Activated CD8-positive, alpha-beta memory T cell treated with anti-CD3 and anti-CD28 coated beads for 24 hours (primary cell): ENCODE data around the gene POPDC3.
"Not testable (repeated sequence)": the region's sequence is repeated elsewhere in the genome, so short reads cannot be mapped to it uniquely, and the experiment has no call there.

ENCODE experiments used
- DNase-seq: peaks from one replicate; pipeline ENCODE4 v3.0.0-alpha.2; 2020

POPDC3 gene

DNA sequence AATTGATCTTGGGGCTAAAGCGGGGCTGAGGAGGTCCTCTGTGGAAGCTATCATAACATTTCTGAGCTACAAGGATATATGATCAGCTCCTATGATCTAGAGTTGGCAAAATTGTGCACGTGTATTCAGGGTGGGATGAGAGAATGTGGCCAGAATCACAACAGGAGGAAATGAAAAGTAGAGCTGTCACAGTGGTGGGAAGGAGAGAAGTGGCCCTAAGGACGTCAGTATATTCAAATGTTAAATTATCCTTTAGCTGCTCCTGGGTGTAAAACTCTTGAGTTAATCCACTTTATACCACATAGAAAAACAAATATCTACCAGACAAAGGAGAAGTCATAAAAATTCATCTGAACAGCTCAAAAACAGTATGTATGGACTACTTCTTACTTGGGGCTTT is 14.8 kb upstream of the POPDC3 start:
- no peak for DNase-seq

DNA sequence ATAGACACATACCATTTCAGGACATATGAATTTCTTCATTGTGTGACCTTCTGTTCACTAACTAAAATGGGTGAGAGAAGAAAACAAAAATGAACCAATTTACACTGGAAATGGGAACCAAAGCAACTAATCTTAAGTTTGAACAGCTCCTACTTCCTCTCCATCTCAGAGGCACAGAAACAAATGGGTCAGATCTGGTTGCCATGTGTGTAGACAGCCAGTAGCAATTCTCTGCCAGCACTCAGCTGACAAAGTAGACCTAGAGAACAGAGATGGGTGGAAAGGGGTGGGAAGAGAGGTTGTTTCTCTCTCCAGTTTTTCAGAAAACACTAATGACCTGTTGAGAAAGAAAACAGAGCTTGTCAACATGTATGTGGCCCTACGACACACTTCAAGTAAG is 14.3 kb upstream of the POPDC3 start:
- no peak for DNase-seq

DNA sequence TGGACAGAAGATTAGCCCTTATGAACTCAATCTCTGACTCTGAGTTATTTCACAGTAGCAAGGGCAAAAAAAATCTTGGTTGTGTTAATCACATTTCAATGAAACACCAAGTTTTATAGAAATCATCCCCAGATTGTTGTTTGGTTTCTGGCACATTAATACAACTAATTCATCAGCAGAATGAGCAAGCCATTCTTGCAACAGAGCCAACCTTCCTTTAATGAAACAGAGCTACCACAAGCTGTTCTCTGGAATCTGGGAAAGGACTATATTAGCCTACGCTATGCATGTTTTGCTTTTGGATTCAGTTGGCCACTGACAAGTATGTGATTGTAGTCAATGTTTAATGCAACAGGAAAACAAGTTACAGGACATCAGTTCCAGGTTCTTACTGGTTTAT is 13.8 kb upstream of the POPDC3 start:
- no peak for DNase-seq

DNA sequence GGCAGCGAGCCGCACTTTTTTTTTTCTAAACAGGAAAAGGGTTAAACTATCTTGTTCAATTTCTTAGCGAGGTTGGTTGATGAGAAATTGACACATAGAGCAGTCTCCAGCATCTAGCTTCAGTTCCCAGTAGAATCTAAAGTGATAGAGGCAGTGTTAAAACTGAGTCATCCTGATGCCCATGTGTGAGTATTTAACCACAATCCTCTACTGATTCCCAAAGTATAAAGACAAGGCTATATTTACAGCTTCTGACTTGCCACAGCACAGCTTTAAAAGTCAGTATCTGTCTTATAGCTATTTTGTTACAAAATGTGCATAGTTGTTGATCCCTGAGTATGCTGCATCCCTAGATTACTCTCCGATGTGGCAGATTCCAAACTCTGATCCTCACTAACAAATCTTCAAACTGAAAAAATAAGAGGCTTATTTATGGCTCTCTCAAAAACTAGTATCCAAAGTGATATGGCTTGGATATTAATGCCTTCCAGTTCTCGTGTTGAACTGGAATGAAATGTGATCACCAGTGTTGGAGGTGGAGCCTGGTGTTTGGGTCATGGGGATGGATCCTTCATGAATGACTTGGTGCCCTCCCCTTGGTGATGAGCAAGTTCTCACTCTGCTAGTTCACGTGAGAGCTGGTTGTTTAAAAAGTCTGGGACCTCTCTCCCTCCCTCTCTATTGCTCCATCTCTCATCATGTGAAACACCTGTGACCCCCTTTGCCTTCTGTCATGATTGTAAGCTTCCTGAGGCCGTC is 13.1 kb upstream of the POPDC3 start:
- no peak for DNase-seq

DNA sequence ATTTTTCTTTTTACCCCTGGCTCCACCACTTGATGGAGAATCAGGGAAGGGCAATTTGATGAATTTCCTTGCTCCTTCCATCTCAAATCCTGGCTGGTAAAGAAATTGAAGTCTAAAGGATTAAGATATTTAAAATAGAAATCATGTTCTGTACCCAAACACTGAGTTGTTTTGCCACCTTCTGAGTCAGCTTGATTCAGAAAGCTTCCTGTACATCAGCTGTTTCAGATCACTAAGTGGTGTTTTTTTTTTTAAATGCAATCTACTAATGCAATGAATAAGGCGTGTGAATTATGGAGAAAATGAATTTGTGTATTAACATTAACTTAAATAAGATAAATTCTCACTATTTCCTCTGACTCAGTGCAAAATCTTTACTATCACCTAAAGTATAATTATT is 11.5 kb upstream of the POPDC3 start:
- DNase-seq, result no peak

DNA sequence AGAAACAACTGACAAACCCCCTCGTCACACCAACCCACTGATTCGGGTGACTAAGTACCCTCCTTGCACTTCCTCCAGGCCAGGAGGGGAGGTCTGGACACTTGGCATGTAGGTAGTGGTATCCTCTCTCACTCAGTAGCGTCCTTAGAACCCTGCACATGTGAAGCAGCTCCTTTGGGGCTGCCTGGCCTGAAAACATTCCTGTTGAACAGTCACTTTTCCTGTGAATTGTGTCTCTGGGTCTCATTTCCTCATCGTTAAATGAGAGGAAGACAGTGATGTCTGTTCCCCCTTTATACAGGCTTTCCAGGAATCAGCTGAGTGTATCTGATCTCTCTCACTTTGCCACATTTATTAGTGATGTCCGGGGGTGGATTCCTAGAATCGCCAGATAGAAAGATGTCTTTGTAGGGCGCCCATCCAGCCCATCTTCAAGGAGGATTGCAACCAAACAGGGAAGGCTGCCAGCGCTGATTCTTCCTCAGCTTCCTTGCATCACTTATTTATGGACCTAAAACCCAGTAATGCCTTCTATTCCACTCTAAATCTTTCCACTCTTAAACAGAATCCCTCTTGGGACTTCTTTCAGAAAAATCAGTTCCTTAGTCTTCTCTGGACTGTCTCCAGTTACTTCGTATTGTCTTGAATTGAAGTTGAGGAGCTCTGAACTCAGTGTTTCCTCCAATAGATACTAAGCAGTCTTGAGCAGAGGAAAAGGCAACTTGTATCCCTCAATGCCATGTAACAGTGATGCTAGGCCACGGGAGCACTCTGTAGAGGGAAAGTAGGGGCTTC is 9.4 kb upstream of the POPDC3 start:
- no peak for DNase-seq

DNA sequence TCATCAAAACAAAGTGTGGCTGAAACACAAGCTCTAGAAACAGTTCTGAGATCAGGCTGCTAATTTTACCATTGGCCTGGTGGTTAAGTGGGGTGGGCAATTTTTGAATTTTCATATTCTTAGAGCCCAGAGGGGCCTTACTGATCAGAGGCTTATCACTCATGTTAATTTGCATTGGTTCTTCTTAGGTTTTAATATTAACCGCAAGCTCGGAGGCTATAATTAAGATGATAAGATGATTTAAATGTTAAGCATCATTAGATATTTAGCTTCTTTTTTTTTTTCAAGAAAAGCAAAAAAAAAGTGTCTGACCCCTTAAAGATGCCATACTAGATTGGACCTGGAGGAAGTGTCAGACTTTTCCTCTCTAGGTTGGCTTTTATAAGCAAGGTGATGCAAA is 8.4 kb upstream of the POPDC3 start:
- DNase-seq, result no peak

DNA sequence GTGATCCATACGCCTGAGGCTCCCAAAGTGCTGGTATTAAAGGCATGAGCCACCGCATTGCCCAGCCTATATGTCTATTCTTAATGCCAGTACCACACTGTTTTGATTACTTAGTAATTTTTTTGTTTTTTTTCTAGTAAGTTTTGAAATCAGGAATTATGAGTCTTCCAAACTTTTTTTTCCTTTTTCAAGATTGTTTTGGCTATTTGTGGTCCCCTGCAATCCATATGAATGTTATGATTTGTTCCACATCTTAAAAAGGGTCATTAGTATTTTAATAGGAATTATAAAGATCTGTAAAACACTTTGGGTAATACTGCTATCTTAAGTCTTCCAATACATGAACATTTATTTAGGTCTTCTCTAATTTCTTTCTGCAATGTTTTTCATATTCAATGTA is 6.8 kb upstream of the POPDC3 start:
- no peak for DNase-seq

DNA sequence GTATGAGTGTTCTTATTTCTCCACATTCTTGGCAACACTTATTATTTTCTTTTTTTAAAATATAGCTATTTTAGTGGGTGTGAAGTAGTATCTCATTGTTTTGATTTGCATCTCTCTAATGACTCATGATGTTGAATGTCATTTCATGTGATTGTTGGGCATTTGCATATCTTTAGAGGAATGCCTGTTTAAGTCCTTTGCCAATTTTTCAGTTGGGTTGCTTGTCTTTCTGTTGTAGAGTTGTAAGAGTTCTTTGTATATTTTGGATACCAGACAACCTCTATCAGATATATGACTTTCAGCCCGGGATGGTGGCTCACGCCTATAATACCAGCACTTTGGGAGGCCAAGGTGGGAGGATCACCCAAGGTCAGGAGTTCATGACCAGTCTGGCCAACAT is 5.1 kb upstream of the POPDC3 start:
- no peak for DNase-seq

DNA sequence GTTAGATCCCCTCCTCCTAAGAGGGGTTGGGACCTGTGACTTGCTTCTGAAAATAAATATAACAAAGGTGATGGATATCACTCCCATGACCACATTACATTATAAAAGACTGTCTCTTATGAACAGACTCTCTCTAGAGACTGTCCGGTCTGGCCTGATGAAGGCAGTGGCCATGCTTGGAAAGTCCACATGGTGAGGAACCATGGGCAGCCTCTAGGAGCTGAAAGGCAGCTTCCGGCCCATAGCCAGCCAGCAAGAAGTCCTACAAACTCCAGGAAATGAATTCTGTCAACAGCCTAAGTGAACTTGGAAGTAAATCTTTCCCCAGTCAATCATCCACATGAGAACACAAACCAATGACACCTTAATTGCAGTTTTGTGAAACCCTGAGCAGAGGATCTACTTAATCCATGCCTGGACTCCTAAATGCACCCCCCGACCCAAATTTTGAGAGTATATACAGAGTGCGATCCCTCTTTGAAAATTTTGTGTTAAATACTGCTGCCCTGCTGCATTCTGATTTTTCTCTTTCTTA is 2.2 kb upstream of the POPDC3 start:
- DNase-seq, result no peak

DNA sequence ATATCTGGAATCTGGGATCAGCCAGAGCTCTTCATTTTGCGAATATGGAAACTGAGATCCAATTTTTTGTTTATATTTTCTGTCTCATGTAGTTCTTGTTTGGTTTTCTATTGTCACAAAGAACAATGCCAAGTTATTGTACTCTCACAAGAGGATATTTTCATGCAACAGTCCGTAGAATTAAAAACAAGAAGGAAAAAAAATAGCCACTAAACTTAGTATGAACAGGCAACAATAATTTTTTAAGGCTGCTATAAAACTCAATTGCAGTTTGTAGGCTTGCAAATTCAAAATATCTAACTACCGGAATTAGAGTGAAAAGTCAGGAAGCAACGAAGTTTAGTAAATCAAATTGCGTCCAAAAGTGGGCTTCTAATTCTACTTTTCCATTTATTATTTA is 1.2 kb downstream of the POPDC3 start:
- no peak for DNase-seq

DNA sequence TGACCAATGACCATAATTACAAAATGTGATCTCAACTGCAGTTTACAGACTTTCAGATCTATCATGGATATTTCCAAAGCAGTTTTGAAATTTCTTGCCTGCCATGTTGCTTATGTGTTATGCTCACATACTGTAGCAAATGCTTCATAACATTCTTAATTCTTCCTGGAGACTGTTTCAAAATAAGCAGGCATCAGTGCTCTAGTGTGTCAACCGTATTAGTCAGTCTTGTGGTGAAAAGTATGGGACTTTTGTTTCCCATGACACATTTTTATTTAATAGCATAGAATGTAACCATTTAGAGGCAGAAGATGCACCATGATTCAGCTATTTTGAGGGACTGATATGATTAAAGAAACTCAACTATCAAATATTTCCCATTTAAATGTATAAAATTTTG is 1.7 kb downstream of the POPDC3 start:
- no peak for DNase-seq

DNA sequence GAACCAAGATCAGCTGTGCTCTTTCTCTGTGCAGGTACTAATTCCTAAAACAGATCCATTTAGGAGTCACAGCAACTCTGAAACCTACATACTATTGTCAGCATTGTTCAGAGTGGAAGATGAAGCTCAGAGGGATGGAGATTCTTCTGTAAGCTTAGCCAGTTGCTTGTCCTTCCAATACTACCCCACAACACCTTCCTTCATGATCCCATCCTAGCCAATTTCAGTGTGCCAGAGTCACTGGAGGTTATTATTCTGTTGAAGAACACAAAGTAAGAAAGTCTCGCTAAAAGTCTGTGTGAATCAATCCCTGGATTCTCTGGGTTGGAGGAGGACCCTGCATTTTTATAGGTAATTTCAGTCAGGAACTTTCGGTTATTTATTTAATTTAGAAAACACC is 2.3 kb downstream of the POPDC3 start:
- DNase-seq, result no peak

DNA sequence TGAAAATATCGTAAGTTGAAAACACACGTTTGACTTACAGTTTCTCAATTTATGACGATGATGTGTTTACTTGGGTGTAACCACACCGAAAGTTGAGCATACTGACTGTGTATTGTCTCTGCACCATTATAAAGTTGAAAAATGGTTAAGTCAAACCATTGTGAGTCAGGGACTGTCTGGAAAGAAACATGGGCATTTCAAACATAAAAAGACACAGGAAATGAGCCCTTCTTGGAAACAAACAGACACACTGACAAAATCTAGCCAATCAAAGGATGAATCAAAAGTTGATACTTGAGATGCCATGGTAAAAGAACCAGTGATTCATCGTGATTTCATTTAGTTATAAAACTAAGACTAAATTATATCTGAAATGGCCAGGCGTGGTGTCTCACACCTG is 5.3 kb downstream of the POPDC3 start:
- DNase-seq, result no peak

DNA sequence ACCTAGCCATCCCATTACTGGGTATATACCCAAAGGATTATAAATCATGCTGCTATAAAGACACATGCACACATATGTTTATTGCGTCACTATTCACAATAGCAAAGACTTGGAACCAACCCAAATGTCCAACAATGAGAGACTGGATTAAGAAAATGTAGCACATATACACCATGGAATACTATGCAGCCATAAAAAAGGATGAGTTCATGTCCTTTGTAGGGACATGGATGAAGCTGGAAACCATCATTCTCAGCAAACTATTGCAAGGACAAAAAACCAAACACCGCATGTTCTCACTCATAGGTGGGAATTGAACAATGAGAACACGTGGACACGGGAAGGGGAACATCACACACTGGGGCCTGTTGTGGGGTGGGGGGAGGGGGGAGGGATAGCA is 7.3 kb downstream of the POPDC3 start:
- DNase-seq, result not testable (repeated sequence)

DNA sequence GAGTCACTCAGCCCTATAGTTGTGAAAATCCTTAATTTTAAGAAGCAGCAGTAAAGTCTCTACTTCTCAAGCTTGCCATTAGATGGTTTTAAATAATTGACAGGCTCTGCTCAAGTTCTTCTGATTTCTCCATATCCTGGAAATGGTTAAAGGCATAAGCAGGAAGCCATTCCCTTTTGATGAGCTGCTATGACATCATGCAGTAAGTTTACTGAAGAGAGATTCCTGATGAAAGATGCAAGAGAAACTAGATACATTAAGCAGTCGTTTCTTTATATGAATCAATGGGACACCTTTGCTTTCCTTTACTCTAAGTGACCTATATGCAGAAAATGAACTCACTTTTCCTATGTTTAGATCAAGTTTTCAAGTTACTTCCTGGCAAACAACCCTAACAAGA is 9.8 kb downstream of the POPDC3 start:
- DNase-seq, result no peak

DNA sequence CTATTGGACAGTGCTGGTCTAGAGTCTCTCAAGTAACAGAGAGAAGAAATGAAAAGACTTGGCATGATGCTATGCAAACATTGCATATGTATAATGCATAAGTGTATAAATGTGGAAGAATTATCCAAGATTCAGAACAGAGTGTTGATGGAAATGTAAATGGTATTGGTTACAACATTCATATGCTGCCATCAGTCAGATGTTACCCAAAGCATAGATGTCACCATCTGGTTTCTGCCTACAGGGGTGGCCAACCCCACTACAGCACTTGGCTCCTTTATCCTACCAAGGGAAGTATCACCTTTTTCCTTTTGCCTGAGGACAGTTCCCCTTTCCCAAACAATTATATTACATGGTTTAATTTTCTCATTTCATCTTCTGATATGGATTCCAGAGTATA is 11.9 kb downstream of the POPDC3 start:
- no peak for DNase-seq

DNA sequence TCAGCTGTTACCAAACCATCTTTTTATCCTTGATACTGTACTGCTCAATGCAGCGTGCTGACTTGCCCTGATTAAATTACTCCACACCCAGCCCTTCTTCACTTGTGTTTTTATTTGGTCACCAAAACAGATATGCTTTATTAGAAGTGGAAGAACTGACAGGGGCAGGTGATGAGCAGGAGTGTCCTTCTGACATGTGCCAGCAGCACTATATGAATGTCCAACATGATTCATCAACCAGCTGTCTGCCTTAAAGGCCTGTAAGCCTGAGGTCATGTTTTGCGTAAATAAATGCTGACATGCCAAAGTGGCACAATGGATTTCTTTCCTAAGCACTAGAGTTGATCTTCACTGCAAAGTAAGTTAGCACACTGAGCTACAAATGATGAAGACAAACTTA is 15.4 kb downstream of the POPDC3 start:
- no peak for DNase-seq

DNA sequence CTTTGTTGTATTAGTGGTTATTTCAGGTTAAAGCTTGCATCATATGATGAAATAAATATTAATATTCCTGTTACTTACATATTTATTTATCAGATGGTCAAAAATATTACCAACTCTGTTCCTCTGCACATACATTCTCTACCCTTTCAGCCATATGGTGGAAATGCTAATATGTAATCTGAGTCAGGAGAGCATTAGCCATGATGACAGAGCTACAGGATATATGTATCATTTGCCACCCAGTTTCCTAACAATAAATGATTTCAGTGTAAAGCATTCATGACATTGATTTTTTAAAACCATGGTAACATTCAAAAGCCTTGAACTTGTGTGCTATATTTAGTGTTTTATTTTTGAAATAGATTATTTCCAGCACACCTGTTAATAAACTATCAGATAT is 16.6 kb downstream of the POPDC3 start:
- no peak for DNase-seq

DNA sequence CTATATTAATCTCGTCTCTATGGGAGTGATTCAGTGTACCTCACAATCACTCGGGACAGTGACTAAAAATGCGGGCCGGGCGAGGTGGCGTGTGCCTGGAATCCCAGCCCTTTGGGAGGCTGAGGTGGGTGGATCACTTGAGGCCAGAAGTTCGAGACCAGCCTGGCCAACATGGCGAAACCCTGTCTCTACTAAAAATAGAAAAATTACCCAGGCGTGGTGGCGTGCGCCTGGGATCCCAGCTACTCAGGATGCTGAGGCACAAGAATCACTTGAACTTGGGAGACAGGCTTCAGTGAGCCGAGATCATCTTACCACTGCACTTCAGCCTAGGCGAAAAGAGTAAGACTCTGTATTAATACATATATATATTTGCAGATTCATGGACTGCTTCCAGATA is 17.4 kb downstream of the POPDC3 start:
- no peak for DNase-seq

DNA sequence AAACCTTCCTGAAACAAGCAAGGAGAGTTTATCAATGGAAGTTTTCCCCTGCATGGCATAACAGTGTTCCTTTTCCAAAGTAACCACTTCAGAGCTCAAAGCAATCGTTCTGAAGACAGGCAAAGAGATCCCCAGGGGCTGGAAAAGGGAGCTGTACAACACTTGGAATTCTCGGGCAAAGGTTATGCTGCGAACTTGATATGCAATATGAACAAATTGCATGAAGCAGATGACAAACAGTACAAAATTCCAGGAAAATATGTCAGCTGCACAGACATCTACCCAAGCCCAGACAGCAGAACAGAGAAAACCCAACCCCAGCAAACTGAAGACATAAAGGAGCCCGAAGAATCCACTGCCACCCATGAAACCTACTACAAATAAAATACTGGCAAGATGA is 18.4 kb downstream of the POPDC3 start:
- no peak for DNase-seq

DNA sequence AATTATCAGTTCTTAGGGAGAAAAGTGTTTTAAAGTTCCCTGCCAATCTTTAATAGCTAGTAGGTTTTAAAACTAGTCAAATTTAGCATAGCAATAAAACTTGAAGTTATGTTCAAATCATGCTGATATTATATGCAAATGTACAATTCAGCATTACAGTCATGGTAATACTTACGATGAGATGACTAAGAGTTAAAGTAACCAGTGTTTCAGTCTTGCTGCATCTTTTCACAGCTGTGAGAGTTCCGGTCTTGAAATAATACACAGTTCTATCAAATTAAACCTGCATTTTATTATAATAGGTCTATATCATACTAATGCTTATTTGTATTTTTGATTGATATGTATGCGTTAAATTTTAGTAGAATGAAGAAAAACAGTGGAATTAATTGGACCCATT is 26.1 kb downstream of the POPDC3 start:
- no peak for DNase-seq

DNA sequence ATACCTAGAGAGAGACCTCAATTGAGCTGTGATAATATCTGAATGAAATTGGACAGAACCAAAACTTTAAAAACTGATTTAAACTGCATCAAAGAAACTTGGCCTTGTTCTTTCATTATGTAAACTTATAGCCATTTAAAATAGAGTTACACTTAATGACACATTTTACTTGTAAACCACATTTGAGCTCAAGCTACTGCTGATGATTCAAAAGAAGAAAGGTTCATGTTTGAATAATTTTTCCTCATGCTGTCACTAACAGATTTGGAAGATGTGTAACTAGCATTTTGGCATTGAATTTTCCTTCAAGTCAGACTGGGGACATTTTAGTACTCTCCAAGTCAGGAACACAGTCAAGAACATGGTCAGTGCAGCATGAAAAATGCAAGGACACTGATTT is 26.9 kb downstream of the POPDC3 start:
- no peak for DNase-seq

DNA sequence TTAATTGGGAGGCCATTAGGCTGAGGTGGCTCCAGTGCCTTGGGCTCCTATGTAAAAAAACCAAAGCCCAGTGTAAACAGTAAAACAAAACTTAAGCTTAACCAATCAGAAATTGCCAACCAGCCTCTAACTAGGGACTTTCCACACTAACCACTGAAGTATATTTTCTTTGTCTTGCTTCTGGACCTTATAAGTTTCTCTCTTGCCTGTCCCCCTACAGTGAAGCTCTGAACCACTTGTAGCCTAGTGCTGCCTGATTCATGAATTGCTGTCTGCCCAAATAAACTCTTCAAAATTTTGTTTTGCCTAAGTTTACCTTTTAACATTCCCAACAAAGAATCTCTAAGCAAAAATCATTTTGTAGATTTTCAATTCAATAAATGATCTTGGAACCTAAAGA is 28.2 kb downstream of the POPDC3 start:
- no peak for DNase-seq

DNA sequence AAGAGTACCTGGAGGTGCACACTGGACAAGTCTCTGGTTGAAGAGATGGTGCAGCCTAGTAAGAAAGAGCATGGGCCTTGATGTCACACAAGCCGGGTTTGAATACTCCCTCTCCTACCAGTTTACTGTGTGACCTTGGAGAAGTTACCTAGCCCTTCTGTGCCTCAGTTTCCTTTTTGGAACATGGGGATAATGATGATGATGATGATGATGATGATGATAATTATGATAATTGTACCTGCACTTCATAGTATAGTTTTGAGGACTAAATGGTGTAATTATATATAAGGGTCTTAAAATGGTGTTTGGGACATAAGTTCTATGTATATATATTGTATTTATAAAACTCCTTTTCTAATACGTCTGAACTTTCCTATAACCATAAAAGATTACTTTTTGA is 41.7 kb downstream of the POPDC3 start:
- DNase-seq, result no peak
